Measurements from ENCODE around the gene MMP17.

The MMP17 gene

GRCh38 chr12:131842169-131842568 lies 14.0 kb downstream of the MMP17 start:
- Mint-ChIP-seq H3K9me3 (no peaks in the 10 kb centered on the region), H3K27me3 (no peaks in the 10 kb centered on the region), H3K36me3 (peaks cover 18 to 21% of the 10 kb centered on the region in 2 donors), H3K27ac (no peak overlapping the region), H3K4me1 (no peaks in the 10 kb centered on the region), H3K4me3 (no peak overlapping the region)
- ATAC-seq (replicated peaks) (no peak), DNase-seq (no peak)

GRCh38 chr12:131843527-131843926 lies 15.3 kb downstream of the MMP17 start:
- Mint-ChIP-seq H3K4me1 (no peaks in the 10 kb centered on the region), H3K36me3 (peaks cover 18 to 26% of the 10 kb centered on the region in 2 donors), H3K27ac (no peak overlapping the region), H3K4me3 (no peak overlapping the region), H3K27me3 (no peaks in the 10 kb centered on the region), H3K9me3 (no peaks in the 10 kb centered on the region)
- ATAC-seq (replicated peaks): no peak
- no peak for DNase-seq

GRCh38 chr12:131844140-131844539 lies 15.9 kb downstream of the MMP17 start:
- no peaks in the 10 kb centered on the region for H3K9me3 Mint-ChIP-seq
- H3K27ac Mint-ChIP-seq: peak overlapping the region; percentile 63
- H3K4me1 Mint-ChIP-seq: no peaks in the 10 kb centered on the region
- H3K27me3 Mint-ChIP-seq: no peaks in the 10 kb centered on the region
- H3K4me3 Mint-ChIP-seq: no peak overlapping the region
- H3K36me3 Mint-ChIP-seq: peaks cover 18 to 26% of the 10 kb centered on the region in 2 donors
- DNase-seq (no peak), ATAC-seq (replicated peaks) (no peak)

- H3K9me3 Mint-ChIP-seq: no peaks in the 10 kb centered on the region
- no peaks in the 10 kb centered on the region for H3K27me3 Mint-ChIP-seq
- peaks cover 18 to 26% of the 10 kb centered on the region in 2 donors for H3K36me3 Mint-ChIP-seq
- H3K4me3 Mint-ChIP-seq: no peak overlapping the region
- ATAC-seq (replicated peaks) (no peak), DNase-seq (no peak)
- H3K4me1 Mint-ChIP-seq: no peaks in the 10 kb centered on the region
- no peak overlapping the region for H3K27ac Mint-ChIP-seq
Measured at GRCh38 chr12:131844656-131845055, 16.5 kb downstream of the MMP17 start.

GRCh38 chr12:131845121-131845520 lies 16.9 kb downstream of the MMP17 start:
- no peak overlapping the region for H3K27ac Mint-ChIP-seq

GRCh38 chr12:131847456-131847855 lies 19.3 kb downstream of the MMP17 start:
- H3K4me1 Mint-ChIP-seq: peaks cover 0 to 2% of the 10 kb centered on the region in 2 donors
- H3K9me3 Mint-ChIP-seq: no peaks in the 10 kb centered on the region
- no peaks in the 10 kb centered on the region for H3K27me3 Mint-ChIP-seq
- no peak overlapping the region for H3K4me3 Mint-ChIP-seq
- peaks cover 14 to 18% of the 10 kb centered on the region in 2 donors for H3K36me3 Mint-ChIP-seq
- DNase-seq (no peak), ATAC-seq (replicated peaks) (no peak)
- H3K27ac Mint-ChIP-seq: peak overlapping the region; percentile 47

More at GRCh38 chr12:131845121-131845520, 16.9 kb downstream of the MMP17 start:
- Mint-ChIP-seq H3K4me1 (no peaks in the 10 kb centered on the region), H3K27me3 (no peaks in the 10 kb centered on the region), H3K4me3 (no peak overlapping the region), H3K36me3 (peaks cover 18 to 27% of the 10 kb centered on the region in 2 donors), H3K9me3 (no peaks in the 10 kb centered on the region)
- DNase-seq (no peak), ATAC-seq (replicated peaks) (no peak)

- peaks cover 5 to 11% of the 10 kb centered on the region in 2 donors for H3K4me1 Mint-ChIP-seq
- H3K9me3 Mint-ChIP-seq: no peaks in the 10 kb centered on the region
- no peak for DNase-seq
- ATAC-seq (replicated peaks): no peak
- no peak overlapping the region for H3K27ac Mint-ChIP-seq
- H3K4me3 Mint-ChIP-seq: no peak overlapping the region
- H3K27me3 Mint-ChIP-seq: no peaks in the 10 kb centered on the region
- peaks cover 14 to 18% of the 10 kb centered on the region in 2 donors for H3K36me3 Mint-ChIP-seq
Measured at GRCh38 chr12:131848753-131849152, 20.6 kb downstream of the MMP17 start.

GRCh38 chr12:131849700-131850553 lies 21.7 kb downstream of the MMP17 start:
- H3K27ac Mint-ChIP-seq: no peak overlapping the region
- H3K4me3 Mint-ChIP-seq: no peak overlapping the region
- H3K27me3 Mint-ChIP-seq: no peaks in the 10 kb centered on the region
- H3K36me3 Mint-ChIP-seq: peaks cover 14% of the 10 kb centered on the region in 2 donors
- DNase-seq (no peak), ATAC-seq (replicated peaks) (no peak)
- H3K4me1 Mint-ChIP-seq: peaks cover 8 to 17% of the 10 kb centered on the region in 2 donors
- no peaks in the 10 kb centered on the region for H3K9me3 Mint-ChIP-seq

- ATAC-seq (replicated peaks) (no peak), DNase-seq (no peak)
- Mint-ChIP-seq H3K9me3 (no peaks in the 10 kb centered on the region), H3K27ac (no peak overlapping the region), H3K4me1 (peaks cover 8 to 22% of the 10 kb centered on the region in 2 donors), H3K27me3 (peaks cover 1 to 2% of the 10 kb centered on the region in 2 donors), H3K4me3 (no peak overlapping the region), H3K36me3 (peaks cover 7 to 13% of the 10 kb centered on the region in 2 donors)
Measured at GRCh38 chr12:131850856-131851559, 22.8 kb downstream of the MMP17 start.

- H3K4me1 Mint-ChIP-seq: peaks cover 12 to 28% of the 10 kb centered on the region in 2 donors
- H3K4me3 Mint-ChIP-seq: no peak overlapping the region
- no peak overlapping the region for H3K27ac Mint-ChIP-seq
- ATAC-seq (replicated peaks) (no peak), DNase-seq (no peak)
- H3K9me3 Mint-ChIP-seq: no peaks in the 10 kb centered on the region
- peaks cover 3 to 10% of the 10 kb centered on the region in 2 donors for H3K36me3 Mint-ChIP-seq
- H3K27me3 Mint-ChIP-seq: peaks cover 8 to 11% of the 10 kb centered on the region in 2 donors
Measured at GRCh38 chr12:131851741-131852550, 23.8 kb downstream of the MMP17 start.

- peaks cover 12 to 28% of the 10 kb centered on the region in 2 donors for H3K4me1 Mint-ChIP-seq
- peak overlapping the region; percentile 56 for H3K27ac Mint-ChIP-seq
- H3K4me3 Mint-ChIP-seq: no peak overlapping the region
- peak; percentile 26 for DNase-seq
- no peaks in the 10 kb centered on the region for H3K9me3 Mint-ChIP-seq
- peaks cover 15 to 18% of the 10 kb centered on the region in 2 donors for H3K27me3 Mint-ChIP-seq
- peak; percentile 81 to 82 for ATAC-seq (replicated peaks)
- H3K36me3 Mint-ChIP-seq: peaks cover 4 to 5% of the 10 kb centered on the region in 2 donors
Measured at GRCh38 chr12:131852551-131853299, 24.5 kb downstream of the MMP17 start.

- peaks cover 4 to 5% of the 10 kb centered on the region in 2 donors for H3K36me3 Mint-ChIP-seq
- peaks cover 12 to 28% of the 10 kb centered on the region in 2 donors for H3K4me1 Mint-ChIP-seq
- H3K4me3 Mint-ChIP-seq: no peak overlapping the region
- ATAC-seq (replicated peaks) (no peak), DNase-seq (no peak)
- peaks cover 25 to 31% of the 10 kb centered on the region in 2 donors for H3K27me3 Mint-ChIP-seq
- H3K9me3 Mint-ChIP-seq: no peaks in the 10 kb centered on the region
- no peak overlapping the region for H3K27ac Mint-ChIP-seq
Measured at GRCh38 chr12:131853832-131854797, 25.9 kb downstream of the MMP17 start.

Data from stimulated activated naive B cell treated with anti-CD40 and anti-IgM and Interleukin-4, amounts not matched to agents 10 μg/mL and 1 μg/mL and 100 μg/mL, for 72 hours (primary cell).